Calu3 (cell line): ENCODE results near the gene RBPMS2. TPM values are rescaled to one million over a fixed set of nuclear protein-coding genes. Genes with fewer than 3 reads are reported as not detected.

Source experiments
- BruUV-seq: library from RNA; stranded (reverse); fragments of 400-500 nt; replicated peaks from 2 replicates; lab custom pipeline; 2021; lab: Mats Ljungman, UMichigan
- CTCF ChIA-PET: fragments of 300-600 bp; sonication (Branson Sonifier 250); formaldehyde crosslinking; loops from one replicate; lab custom pipeline; 2022; ENCODE audit warnings: antibody characterized with exemption; lab: Charles Lee
- DNase-seq: peaks from one replicate; pipeline ENCODE4 v3.0.0; 2022
- H3K27ac Mint-ChIP-seq: one replicate; pipeline ENCODE4 v1.8.0; 2022; ENCODE audit warnings: mixed read lengths; ENCODE audit not compliant: unreplicated experiment
- H3K27me3 Mint-ChIP-seq: one replicate; pipeline ENCODE4 v1.8.0; 2022; ENCODE audit warnings: mixed read lengths; ENCODE audit not compliant: unreplicated experiment
- H3K36me3 Mint-ChIP-seq: one replicate; pipeline ENCODE4 v1.8.0; 2022; ENCODE audit warnings: mild to moderate bottlenecking, moderate library complexity, mixed read lengths; ENCODE audit not compliant: insufficient read depth, unreplicated experiment
- H3K4me1 Mint-ChIP-seq: one replicate; pipeline ENCODE4 v1.8.0; 2022; ENCODE audit warnings: mild to moderate bottlenecking, low read depth, mixed read lengths; ENCODE audit not compliant: unreplicated experiment
- H3K4me3 Mint-ChIP-seq: one replicate; pipeline ENCODE4 v1.8.0; 2022; ENCODE audit warnings: mild to moderate bottlenecking, low read depth, moderate library complexity, mixed read lengths; ENCODE audit not compliant: unreplicated experiment
- H3K9me3 Mint-ChIP-seq: one replicate; pipeline ENCODE4 v1.8.0; 2022; ENCODE audit warnings: low read depth, mixed read lengths; ENCODE audit not compliant: unreplicated experiment
- CTCF ChIP-seq: fragments of 200-600 bp; IDR thresholded peaks from one replicate; pipeline ENCODE4 v1.8.0; 2022; ENCODE audit warnings: antibody characterized with exemption; ENCODE audit not compliant: unreplicated experiment
- intact Hi-C: fragments of 100-400 bp; cut with micrococcal nuclease; formaldehyde crosslinking; loops from one replicate; pipeline ENCODE4 v1.10.0; 2022; ENCODE audit not compliant: unreplicated experiment
- total RNA-seq: library from RNA; stranded (reverse); gene quantifications from 2 replicates; pipeline ENCODE4 v1.2.3, GENCODE V29; 2022

Gene RBPMS2
- total RNA-seq, 1 experiment from 2014 or later = 1.4 TPM

GRCh38 chr15:64720188-64720587 lies 55.2 kb downstream of the RBPMS2 start:
- Mint-ChIP-seq H3K27ac (no peak overlapping the region), H3K4me1 (peaks cover 7% of the 10 kb centered on the region), H3K27me3 (no peaks in the 10 kb centered on the region), H3K9me3 (no peaks in the 10 kb centered on the region), H3K4me3 (no peak overlapping the region), H3K36me3 (no peaks in the 10 kb centered on the region)
- no peak for TF ChIP-seq CTCF
- DNase-seq = no peak
- CTCF ChIA-PET = interaction anchor here (0.7 to 0.8 kb wide), 6 partner anchors 8 to 175 kb away, joined by 3 read pairs; no protein-coding TSS in a partner anchor
- intact Hi-C loops = no loop called here
- BruUV-seq = no TSS peak

GRCh38 chr15:64717735-64718495 lies 57.5 kb downstream of the RBPMS2 start:
- Mint-ChIP-seq H3K4me3 (no peak overlapping the region), H3K36me3 (no peaks in the 10 kb centered on the region), H3K4me1 (peaks cover 7% of the 10 kb centered on the region), H3K27me3 (no peaks in the 10 kb centered on the region), H3K27ac (no peak overlapping the region), H3K9me3 (no peaks in the 10 kb centered on the region)
- TF ChIP-seq CTCF = no peak
- DNase-seq = no peak
- no TSS peak for BruUV-seq
- CTCF ChIA-PET = interaction anchor here (0.6 to 1.2 kb wide), 3 partner anchors 10 to 115 kb away, joined by 3 to 8 read pairs (median 3); no protein-coding TSS in a partner anchor
- intact Hi-C loops = no loop called here

GRCh38 chr15:64717130-64717529 lies 58.3 kb downstream of the RBPMS2 start:
- no peak overlapping the region for H3K4me3 Mint-ChIP-seq
- CTCF ChIA-PET = interaction anchor here (0.6 to 2.0 kb wide), 3 partner anchors 11 to 114 kb away, joined by 3 to 8 read pairs (median 8); no protein-coding TSS in a partner anchor
- no peak for DNase-seq
- H3K9me3 Mint-ChIP-seq = no peaks in the 10 kb centered on the region
- no TSS peak for BruUV-seq
- TF ChIP-seq CTCF = no peak
- H3K27ac Mint-ChIP-seq = no peak overlapping the region
- H3K4me1 Mint-ChIP-seq = peaks cover 7% of the 10 kb centered on the region
- no peaks in the 10 kb centered on the region for H3K36me3 Mint-ChIP-seq
- intact Hi-C loops = no loop called here
- H3K27me3 Mint-ChIP-seq = no peaks in the 10 kb centered on the region

- CTCF ChIA-PET = interaction anchor here (2.0 kb wide), 1 partner anchor 12 kb away, joined by 8 read pairs; no protein-coding TSS in a partner anchor
- Mint-ChIP-seq H3K36me3 (no peaks in the 10 kb centered on the region), H3K4me3 (no peak overlapping the region), H3K27ac (no peak overlapping the region), H3K4me1 (peaks cover 7% of the 10 kb centered on the region), H3K27me3 (no peaks in the 10 kb centered on the region), H3K9me3 (no peaks in the 10 kb centered on the region)
- intact Hi-C loops = no loop called here
- TF ChIP-seq CTCF = no peak
- BruUV-seq = no TSS peak
- no peak for DNase-seq
Measured at GRCh38 chr15:64716452-64716851, 58.9 kb downstream of the RBPMS2 start.
